Osteocyte (in vitro differentiated cells): ENCODE measurements around the gene ZNF554. TPM values are rescaled to one million over a fixed set of nuclear protein-coding genes. Genes with fewer than 3 reads are reported as not detected.

Source experiments
- DNase-seq: peaks from one replicate; pipeline ENCODE4 v3.0.0; 2021; ENCODE audit warnings: mixed read lengths; ENCODE audit not compliant: unreplicated experiment; ENCODE audit errors: extremely low spot score
- H3K27ac Mint-ChIP-seq: one replicate; pipeline ENCODE4 v1.8.0; 2021; ENCODE audit warnings: mild to moderate bottlenecking, mixed read lengths; ENCODE audit not compliant: unreplicated experiment
- H3K27me3 Mint-ChIP-seq: one replicate; pipeline ENCODE4 v1.8.0; 2021; ENCODE audit warnings: mixed read lengths; ENCODE audit not compliant: unreplicated experiment
- H3K36me3 Mint-ChIP-seq: one replicate; pipeline ENCODE4 v1.8.0; 2021; ENCODE audit warnings: mixed read lengths; ENCODE audit not compliant: unreplicated experiment
- H3K4me1 Mint-ChIP-seq: one replicate; pipeline ENCODE4 v1.8.0; 2021; ENCODE audit warnings: mixed read lengths; ENCODE audit not compliant: unreplicated experiment
- H3K4me3 Mint-ChIP-seq: one replicate; pipeline ENCODE4 v1.8.0; 2021; ENCODE audit warnings: mild to moderate bottlenecking, moderate library complexity, mixed read lengths; ENCODE audit not compliant: unreplicated experiment
- H3K9me3 Mint-ChIP-seq: one replicate; pipeline ENCODE4 v1.8.0; 2021; ENCODE audit warnings: mixed read lengths; ENCODE audit not compliant: unreplicated experiment
- CTCF ChIP-seq: fragments of 200-600 bp; sonication (generic); IDR thresholded peaks from 2 replicates; pipeline ENCODE4 v1.5.0; 2021; ENCODE audit warnings: antibody characterized with exemption, mild to moderate bottlenecking, moderate library complexity
- total RNA-seq: library from RNA; stranded (reverse); gene quantifications from 2 replicates; pipeline ENCODE4 v1.2.1, GENCODE V29; 2021

ZNF554 gene
- total RNA-seq, 1 donor from 2014 or later: 7.4 TPM

GRCh38 chr19:2850256-2850925 lies 30.7 kb downstream of the ZNF554 start:
- H3K27ac Mint-ChIP-seq: no peak overlapping the region
- peaks cover 66% of the 10 kb centered on the region for H3K36me3 Mint-ChIP-seq
- DNase-seq: no peak
- no peak overlapping the region for H3K4me3 Mint-ChIP-seq
- H3K4me1 Mint-ChIP-seq: no peaks in the 10 kb centered on the region
- no peaks in the 10 kb centered on the region for H3K27me3 Mint-ChIP-seq
- TF ChIP-seq CTCF: no peak
- H3K9me3 Mint-ChIP-seq: peaks cover 45% of the 10 kb centered on the region

- DNase-seq: no peak
- H3K4me1 Mint-ChIP-seq: no peaks in the 10 kb centered on the region
- H3K9me3 Mint-ChIP-seq: peaks cover 48% of the 10 kb centered on the region
- no peak overlapping the region for H3K4me3 Mint-ChIP-seq
- H3K27me3 Mint-ChIP-seq: no peaks in the 10 kb centered on the region
- H3K27ac Mint-ChIP-seq: no peak overlapping the region
- peaks cover 64% of the 10 kb centered on the region for H3K36me3 Mint-ChIP-seq
- no peak for TF ChIP-seq CTCF
These were observed 32.9 kb downstream of the ZNF554 start for GRCh38 chr19:2852598-2852997.

- Mint-ChIP-seq H3K36me3 (peaks cover 64% of the 10 kb centered on the region), H3K9me3 (peaks cover 48% of the 10 kb centered on the region), H3K4me1 (no peaks in the 10 kb centered on the region), H3K27ac (no peak overlapping the region), H3K4me3 (no peak overlapping the region), H3K27me3 (no peaks in the 10 kb centered on the region)
- DNase-seq: no peak
- TF ChIP-seq CTCF: no peak
These were observed 33.4 kb downstream of the ZNF554 start for GRCh38 chr19:2853015-2853606.

- Mint-ChIP-seq H3K27ac (no peak overlapping the region), H3K4me3 (no peak overlapping the region), H3K27me3 (no peaks in the 10 kb centered on the region), H3K36me3 (peaks cover 63% of the 10 kb centered on the region), H3K4me1 (no peaks in the 10 kb centered on the region), H3K9me3 (peaks cover 55% of the 10 kb centered on the region)
- DNase-seq: no peak
- TF ChIP-seq CTCF: no peak
These were observed 35.2 kb downstream of the ZNF554 start for GRCh38 chr19:2854849-2855248.

GRCh38 chr19:2856457-2857050 lies 36.9 kb downstream of the ZNF554 start:
- Mint-ChIP-seq H3K9me3 (peaks cover 49% of the 10 kb centered on the region), H3K4me1 (no peaks in the 10 kb centered on the region), H3K27me3 (no peaks in the 10 kb centered on the region), H3K27ac (no peak overlapping the region), H3K4me3 (no peak overlapping the region), H3K36me3 (peaks cover 45% of the 10 kb centered on the region)
- DNase-seq: no peak
- TF ChIP-seq CTCF: no peak
